HepG2 (cell line): ENCODE results near the gene PHB1. TPM values are rescaled to one million over a fixed set of nuclear protein-coding genes. Genes with fewer than 3 reads are reported as not detected.
A peak's percentile ranks its signal among the peaks of the same experiment; 100 is the strongest.

Experiments used
- KDM6A ChIP-seq: IDR thresholded peaks from 2 replicates; pipeline ENCODE4 v1.6.1; 2016; ENCODE audit warnings: low read depth
- MYNN ChIP-seq: sonication (generic); formaldehyde crosslinking; IDR thresholded peaks from 2 replicates; pipeline ENCODE4 v1.4.0; 2020; ENCODE audit warnings: mild to moderate bottlenecking, low read depth, missing genetic modification reagents
- NR1H2 ChIP-seq: sonication (generic); formaldehyde crosslinking; IDR thresholded peaks from 2 replicates; pipeline ENCODE4 v1.8.1; 2022; ENCODE audit warnings: low read depth, missing genetic modification reagents, borderline replicate concordance
- RXRA ChIP-seq: sonication (generic); formaldehyde crosslinking; IDR thresholded peaks from 2 replicates; pipeline ENCODE4 v1.5.1; 2020; ENCODE audit warnings: missing genetic modification reagents
- SKI ChIP-seq: fragments of 450-650 bp; IDR thresholded peaks from one replicate; pipeline ENCODE4 v1.6.1; 2018; ENCODE audit warnings: mild to moderate bottlenecking; ENCODE audit not compliant: partially characterized antibody
- SP2 ChIP-seq: sonication (generic); formaldehyde crosslinking; IDR thresholded peaks from 2 replicates; pipeline ENCODE4 v1.5.1; 2020; ENCODE audit warnings: mild to moderate bottlenecking, missing genetic modification reagents
- TBX2 ChIP-seq: sonication (generic); formaldehyde crosslinking; IDR thresholded peaks from 2 replicates; pipeline ENCODE4 v1.5.0; 2020; ENCODE audit warnings: missing genetic modification reagents, mild to moderate bottlenecking, borderline replicate concordance
- TP53 ChIP-seq: sonication (generic); formaldehyde crosslinking; conservative IDR thresholded peaks from 2 replicates; pipeline ENCODE4 v1.4.0; 2020; ENCODE audit warnings: missing genetic modification reagents
- U2AF2 ChIP-seq: fragments of 200-400 bp; formaldehyde crosslinking; IDR thresholded peaks from 2 replicates; pipeline ENCODE4 v1.6.1; 2017; ENCODE audit warnings: low read depth, mild to moderate bottlenecking, low read length
- ZNF180 ChIP-seq: sonication (generic); formaldehyde crosslinking; IDR thresholded peaks from 2 replicates; pipeline ENCODE4 v1.4.0; 2020; ENCODE audit warnings: low read depth, missing genetic modification reagents, borderline replicate concordance
- ZNF275 ChIP-seq: sonication (generic); formaldehyde crosslinking; IDR thresholded peaks from 2 replicates; pipeline ENCODE4 v1.8.0; 2022; ENCODE audit warnings: missing genetic modification reagents, mild to moderate bottlenecking, inconsistent platforms, borderline replicate concordance
- ZNF280D ChIP-seq: sonication (generic); formaldehyde crosslinking; IDR thresholded peaks from 2 replicates; pipeline ENCODE4 v1.5.1; 2020; ENCODE audit warnings: mild to moderate bottlenecking, missing genetic modification reagents
- ZNF292 ChIP-seq: sonication (generic); formaldehyde crosslinking; IDR thresholded peaks from 2 replicates; pipeline ENCODE4 v1.8.1; 2022; ENCODE audit warnings: mild to moderate bottlenecking, low read depth, missing genetic modification reagents, borderline replicate concordance
- ZNF317 ChIP-seq: sonication (generic); formaldehyde crosslinking; IDR thresholded peaks from 2 replicates; pipeline ENCODE4 v1.5.0; 2020; ENCODE audit warnings: mild to moderate bottlenecking, missing genetic modification reagents
- ZNF639 ChIP-seq: conservative IDR thresholded peaks from 2 replicates; pipeline ENCODE4 v1.6.1; 2018; ENCODE audit warnings: missing genetic modification reagents
- ZNF770 ChIP-seq: sonication (generic); formaldehyde crosslinking; IDR thresholded peaks from 2 replicates; pipeline ENCODE4 v1.5.0; 2020; ENCODE audit warnings: mild to moderate bottlenecking, missing genetic modification reagents
- ZSCAN30 ChIP-seq: sonication (generic); formaldehyde crosslinking; IDR thresholded peaks from 2 replicates; pipeline ENCODE4 v1.5.0; 2020; ENCODE audit warnings: mild to moderate bottlenecking, missing genetic modification reagents
- ZXDC ChIP-seq: sonication (generic); formaldehyde crosslinking; IDR thresholded peaks from 2 replicates; pipeline ENCODE4 v1.5.0; 2020; ENCODE audit warnings: mild to moderate bottlenecking, missing genetic modification reagents
- polyA plus RNA-seq, 8 experiments: library from polyadenylated mRNA; depleted of rRNA in 3 of 8; stranded (reverse) in 7 of 8; unstranded in 1 of 8; fragments of >200 nt; fragmentation: Illumina TruSeq in 4 of 8; extraction: Trizol in 4 of 8; gene quantifications; 2 replicates each; pipeline versions ENCODE4 v1.2.1 to v1.2.3, GENCODE V29; 2011 to 2016; ENCODE audit warnings: low read depth in 4 of 8, missing spikeins in 1 of 8, mixed read lengths in 1 of 8; ENCODE audit not compliant: insufficient read depth in 1 of 8
- total RNA-seq, 5 experiments: library from RNA; depleted of rRNA; stranded (reverse); fragments of >200 nt; fragmentation: Illumina TruSeq; extraction: Trizol; gene quantifications; 2 replicates each; pipeline ENCODE4 v1.2.3, GENCODE V29; 2016; ENCODE audit warnings: low read depth in 1 of 5

Gene PHB1
- total and polyA plus RNA-seq, 2 of the 13 experiments (the other 11 are each of a cell fraction or from before 2014, with no cell fraction given) = 515 to 688 TPM

- TF ChIP-seq TP53 (CRISPR knock-in tag) (no peak; the same call in 1 of the 2 replicates), KDM6A (CRISPR knock-in tag) (no peak), U2AF2 (no peak), ZXDC (CRISPR knock-in tag) (no peak), ZNF275 (CRISPR knock-in tag) (peak; percentile 86; the same call in 1 of the 2 replicates), ZNF639 (CRISPR knock-in tag) (no peak), ZNF770 (CRISPR knock-in tag) (peak; percentile 53; the same call in 1 of the 2 replicates), ZNF280D (CRISPR knock-in tag) (no peak), RXRA (peak; percentile 36; the same call in 1 of the 2 replicates), TBX2 (CRISPR knock-in tag) (peak; percentile 86), ZNF317 (CRISPR knock-in tag) (peak; percentile 63; the same call in 1 of the 2 replicates), NR1H2 (no peak), ZNF180 (CRISPR knock-in tag) (no peak), ZSCAN30 (no peak), ZNF292 (CRISPR knock-in tag) (0 out of 2 replicates have a peak, but pooled peaks have one; percentile 4), SKI (no peak), SP2 (CRISPR knock-in tag) (peak; percentile 70), MYNN (no peak)
Measured at GRCh38 chr17:49414622-49415350, at the start of gene PHB1 (continued).
